ENCODE measurements around the gene SNX7.

The SNX7 gene

DNA sequence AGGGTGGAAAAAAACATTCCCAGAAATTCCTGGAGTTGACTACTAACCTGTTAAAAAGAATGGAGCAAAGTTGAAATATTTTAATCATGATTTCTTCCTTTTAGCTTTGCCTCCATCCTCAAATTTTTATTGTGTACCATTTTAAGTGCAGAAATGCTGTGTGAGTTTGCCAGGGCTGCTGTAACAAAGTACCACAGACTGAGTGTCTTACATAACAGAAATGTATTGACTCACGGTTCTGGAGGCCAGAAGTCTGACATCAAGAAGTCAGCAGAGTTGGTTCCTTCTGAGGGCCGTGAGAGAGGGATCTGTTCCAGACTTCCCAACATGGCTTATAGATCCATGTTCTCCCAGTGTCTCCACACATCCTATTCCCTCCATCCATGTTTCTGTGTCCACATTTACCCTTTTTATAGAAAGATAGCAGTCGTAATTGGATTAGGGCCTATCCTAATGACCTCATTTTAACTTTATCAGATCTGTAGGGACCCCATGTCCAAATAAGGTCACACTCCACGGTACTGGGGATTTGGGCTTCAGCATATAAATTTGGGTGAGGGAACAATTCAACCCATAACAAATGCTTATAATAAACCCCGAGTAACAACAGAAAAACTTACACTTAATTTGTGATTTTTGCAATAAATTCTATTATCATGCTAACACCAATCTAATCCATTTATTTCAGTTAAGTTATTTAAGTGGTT lies 12.7 kb downstream of the SNX7 start:
- TF ChIP-seq, protein P1, sequence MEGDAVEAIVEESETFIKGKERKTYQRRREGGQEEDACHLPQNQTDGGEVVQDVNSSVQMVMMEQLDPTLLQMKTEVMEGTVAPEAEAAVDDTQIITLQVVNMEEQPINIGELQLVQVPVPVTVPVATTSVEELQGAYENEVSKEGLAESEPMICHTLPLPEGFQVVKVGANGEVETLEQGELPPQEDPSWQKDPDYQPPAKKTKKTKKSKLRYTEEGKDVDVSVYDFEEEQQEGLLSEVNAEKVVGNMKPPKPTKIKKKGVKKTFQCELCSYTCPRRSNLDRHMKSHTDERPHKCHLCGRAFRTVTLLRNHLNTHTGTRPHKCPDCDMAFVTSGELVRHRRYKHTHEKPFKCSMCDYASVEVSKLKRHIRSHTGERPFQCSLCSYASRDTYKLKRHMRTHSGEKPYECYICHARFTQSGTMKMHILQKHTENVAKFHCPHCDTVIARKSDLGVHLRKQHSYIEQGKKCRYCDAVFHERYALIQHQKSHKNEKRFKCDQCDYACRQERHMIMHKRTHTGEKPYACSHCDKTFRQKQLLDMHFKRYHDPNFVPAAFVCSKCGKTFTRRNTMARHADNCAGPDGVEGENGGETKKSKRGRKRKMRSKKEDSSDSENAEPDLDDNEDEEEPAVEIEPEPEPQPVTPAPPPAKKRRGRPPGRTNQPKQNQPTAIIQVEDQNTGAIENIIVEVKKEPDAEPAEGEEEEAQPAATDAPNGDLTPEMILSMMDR (IDR thresholded peaks at IDR 0.05; ENCODE audit: control extremely low read depth, extremely low read depth, low read depth, missing control alignments): no peak
- no peak for DNase-seq (ENCODE audit: extremely low spot score)
- POLR2A ChIA-PET: no interaction called here
- CTCF ChIA-PET: interaction anchor here (1.4 kb wide), 1 partner anchor 11 kb away, joined by 6 read pairs; no protein-coding TSS in a partner anchor

DNA sequence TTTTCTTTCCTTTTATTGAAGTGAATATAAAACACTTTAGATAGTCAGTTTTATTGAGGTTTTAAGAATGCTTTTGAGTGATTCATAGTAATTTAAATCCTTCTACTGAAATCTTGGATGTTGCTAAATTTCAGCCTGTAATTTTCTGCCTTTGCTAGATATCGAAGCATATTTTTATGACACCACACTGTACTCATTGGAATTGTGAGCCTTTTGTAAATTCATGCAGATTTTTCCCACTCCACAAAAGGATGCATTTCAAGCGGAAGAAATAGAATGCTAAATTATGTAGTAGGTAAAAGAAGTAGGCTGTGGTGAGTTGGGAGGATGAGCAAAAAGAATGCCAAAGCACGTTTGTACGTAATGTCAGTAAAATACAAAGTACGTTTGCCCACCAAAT lies 13.8 kb downstream of the SNX7 start:
- TF ChIP-seq, protein P1 (IDR thresholded peaks at IDR 0.05; ENCODE audit: control extremely low read depth, extremely low read depth, low read depth, missing control alignments): no peak
- no peak for DNase-seq (ENCODE audit: extremely low spot score)
- ChIA-PET CTCF (interaction anchor here (0.9 kb wide), 1 partner anchor 9 kb away, joined by 3 read pairs; no protein-coding TSS in a partner anchor), POLR2A (no interaction called here)

DNA sequence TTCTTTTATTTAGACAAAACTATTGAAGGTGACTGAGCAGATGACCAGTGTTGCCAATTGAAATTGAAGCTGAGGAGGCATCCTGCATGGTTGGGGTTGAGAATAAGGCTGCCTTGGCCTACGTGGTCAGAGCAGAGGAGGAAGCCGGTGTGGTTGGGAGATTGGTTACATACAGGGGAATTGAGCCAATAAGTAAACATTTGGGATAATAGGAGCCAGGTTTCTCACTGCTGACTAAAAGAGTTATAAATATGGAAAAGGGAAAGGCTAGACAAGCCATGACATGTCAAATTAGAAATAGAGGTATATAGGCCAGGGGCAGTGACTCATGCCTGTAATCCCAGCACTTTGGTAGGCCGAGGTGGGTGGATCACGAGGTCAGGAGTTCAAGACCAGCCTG lies 15.8 kb downstream of the SNX7 start:
- CTCF ChIA-PET: no interaction called here
- no peak for DNase-seq (ENCODE audit: extremely low spot score)
- TF ChIP-seq, protein P1 (IDR thresholded peaks at IDR 0.05; ENCODE audit: control extremely low read depth, extremely low read depth, low read depth, missing control alignments): no peak
- POLR2A ChIA-PET: no interaction called here

DNA sequence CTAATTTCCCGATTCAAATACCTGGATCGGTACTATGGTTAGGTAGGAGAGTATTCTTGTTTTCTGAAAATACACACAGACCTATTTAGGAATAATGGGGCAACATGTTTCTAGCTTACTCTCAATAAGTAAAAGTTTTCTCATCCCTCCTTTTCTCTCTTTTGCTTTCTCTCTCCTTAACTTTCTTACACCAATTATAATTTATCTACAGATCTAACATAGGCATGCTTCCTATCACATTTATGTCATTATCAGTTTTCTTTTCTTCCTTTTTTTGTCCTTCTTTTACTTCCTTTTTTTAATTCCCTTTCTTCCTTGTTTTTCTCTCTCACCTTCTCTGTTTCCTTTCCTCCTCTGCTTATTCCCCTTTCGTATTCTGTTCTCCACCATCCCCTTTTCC lies 20.3 kb downstream of the SNX7 start:
- CTCF ChIA-PET: no interaction called here
- POLR2A ChIA-PET: no interaction called here
- no peak for DNase-seq (ENCODE audit: extremely low spot score)
- TF ChIP-seq, protein P1 (IDR thresholded peaks at IDR 0.05; ENCODE audit: control extremely low read depth, extremely low read depth, low read depth, missing control alignments): no peak

DNA sequence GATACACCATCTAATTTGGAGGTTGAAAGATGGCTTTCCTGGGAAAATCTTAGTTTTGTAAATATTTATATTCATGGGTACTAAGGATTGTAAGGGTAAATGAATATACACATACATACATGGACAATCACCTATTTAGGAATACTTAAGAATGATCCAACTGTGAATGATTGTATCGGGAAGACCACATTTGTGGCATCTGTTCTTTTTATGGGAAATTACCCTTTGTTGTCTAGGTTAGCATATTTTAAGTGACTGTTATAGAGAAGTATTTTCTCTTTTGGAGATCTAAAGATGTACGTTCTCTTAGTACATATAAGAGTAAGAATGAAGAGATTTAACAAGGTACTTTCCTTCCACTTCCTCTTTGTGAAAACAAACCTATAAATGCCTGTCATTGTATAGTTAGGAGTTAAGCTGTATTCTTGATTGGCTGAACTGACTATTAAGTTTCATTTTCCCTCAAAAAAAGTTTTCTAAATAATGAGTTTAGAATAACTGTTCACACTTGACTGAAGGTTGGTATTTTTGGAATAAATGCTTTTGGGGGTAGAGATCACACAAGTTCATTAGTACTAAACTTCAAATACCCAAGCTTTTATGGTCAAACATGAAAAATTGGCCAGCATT lies 26.7 kb downstream of the SNX7 start:
- no peak for DNase-seq (ENCODE audit: extremely low spot score)
- POLR2A ChIA-PET: no interaction called here
- TF ChIP-seq, protein P1 (IDR thresholded peaks at IDR 0.05; ENCODE audit: control extremely low read depth, extremely low read depth, low read depth, missing control alignments): no peak
- CTCF ChIA-PET: no interaction called here

DNA sequence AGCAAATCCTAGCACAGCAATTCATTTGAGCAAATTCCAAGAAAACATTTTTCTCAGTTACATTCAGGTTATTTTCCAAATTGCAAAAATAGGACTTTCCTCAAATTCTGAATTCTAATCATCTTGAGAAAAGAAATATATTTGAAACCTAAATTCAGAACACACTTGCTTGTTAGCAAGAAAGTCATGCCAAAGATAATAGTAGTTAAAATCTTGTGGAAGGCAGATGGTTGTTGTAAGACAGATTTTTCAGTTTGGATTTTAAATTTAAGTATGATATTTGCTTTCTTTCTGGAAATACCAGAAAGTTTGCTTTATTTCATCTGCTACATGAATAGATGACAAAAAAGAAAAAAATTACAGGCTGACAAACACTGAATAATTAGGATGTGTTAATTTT lies 29.1 kb downstream of the SNX7 start:
- ChIA-PET POLR2A (no interaction called here), CTCF (interaction anchor here (0.9 kb wide), 1 partner anchor 10 kb away, joined by 3 read pairs; no protein-coding TSS in a partner anchor)
- DNase-seq (ENCODE audit: extremely low spot score): no peak
- TF ChIP-seq, protein P1 (IDR thresholded peaks at IDR 0.05; ENCODE audit: control extremely low read depth, extremely low read depth, low read depth, missing control alignments): no peak
